BJ (cell line): ENCODE results near the gene CARD10. TPM values are rescaled to one million over a fixed set of nuclear protein-coding genes. Genes with fewer than 3 reads are reported as not detected.

ENCODE experiments used
- CTCF ChIA-PET: fragments of 350-600 bp; formaldehyde crosslinking; extraction: SDS; loops from one replicate; lab custom pipeline; 2021; ENCODE audit warnings: antibody characterized with exemption, inconsistent platforms; lab: Yijun Ruan, JAX
- POLR2A ChIA-PET: fragments of 300-600 bp; sonication (Branson Sonifier 250); formaldehyde crosslinking; extraction: SDS; loops from one replicate; lab custom pipeline; 2021; ENCODE audit warnings: antibody characterized with exemption; lab: Charles Lee
- DNase-seq: peaks from one replicate; pipeline ENCODE4 v3.0.0-alpha.2; 2011; ENCODE audit warnings: low read depth
- H3K27me3 ChIP-seq: 2 replicates; pipeline ENCODE4 v1.6.0; 2011; ENCODE audit warnings: low read length; ENCODE audit not compliant: control insufficient read depth, insufficient read depth
- H3K36me3 ChIP-seq: 2 replicates; pipeline ENCODE4 v1.5.1; 2011; ENCODE audit warnings: low read length; ENCODE audit not compliant: control insufficient read depth, insufficient read depth
- H3K4me3 ChIP-seq: 2 replicates; pipeline ENCODE4 v1.5.1; 2011; ENCODE audit warnings: low read depth, mild to moderate bottlenecking, control low read depth, low read length
- CTCF ChIP-seq: IDR thresholded peaks from 2 replicates; pipeline ENCODE4 v1.5.1; 2011; ENCODE audit warnings: low read depth, mild to moderate bottlenecking, control low read depth, inconsistent platforms, low read length, moderate library complexity; ENCODE audit not compliant: insufficient read depth
- polyA plus RNA-seq: library from polyadenylated mRNA; depleted of rRNA; stranded (reverse); fragments of >200 nt; gene quantifications from 2 replicates; pipeline ENCODE4 v1.2.3, GENCODE V29; 2011

CARD10 gene
- polyA plus RNA-seq, 1 experiment, result 4.5 TPM

GRCh38 chr22:37481347-37481907 lies 37.8 kb downstream of the CARD10 start:
- ChIA-PET CTCF (interaction anchor here (1.1 kb wide), 1 partner anchor 9 kb away, joined by 3 read pairs; no protein-coding TSS in a partner anchor), POLR2A (no interaction called here)
- DNase-seq, result no peak
- H3K4me3 ChIP-seq, result no peak overlapping the region
- H3K36me3 ChIP-seq, result no peaks in the 10 kb centered on the region
- H3K27me3 ChIP-seq, result peaks cover 2% of the 10 kb centered on the region; the same call in 1 of the 2 replicates
- TF ChIP-seq CTCF, result no peak

GRCh38 chr22:37480387-37481346 lies 38.5 kb downstream of the CARD10 start:
- TF ChIP-seq CTCF, result no peak
- peaks cover 5% of the 10 kb centered on the region for H3K27me3 ChIP-seq
- ChIA-PET CTCF (interaction anchor here (0.7 to 1.1 kb wide), 2 partner anchors 8 to 26 kb away, joined by 3 read pairs; no protein-coding TSS in a partner anchor), POLR2A (interaction anchor here (0.6 kb wide), 1 partner anchor 38 kb away, joined by 3 read pairs; no protein-coding TSS in a partner anchor)
- H3K36me3 ChIP-seq, result no peaks in the 10 kb centered on the region
- no peak for DNase-seq
- H3K4me3 ChIP-seq, result no peak overlapping the region

GRCh38 chr22:37479196-37479595 lies 40.0 kb downstream of the CARD10 start:
- TF ChIP-seq CTCF, result no peak
- no peak overlapping the region for H3K4me3 ChIP-seq
- ChIA-PET CTCF (interaction anchor here (0.6 to 1.3 kb wide), 3 partner anchors 13 to 163 kb away, joined by 3 to 4 read pairs (median 3); no protein-coding TSS in a partner anchor), POLR2A (no interaction called here)
- no peak for DNase-seq
- H3K27me3 ChIP-seq, result peaks cover 14% of the 10 kb centered on the region
- H3K36me3 ChIP-seq, result no peaks in the 10 kb centered on the region

- H3K36me3 ChIP-seq, result no peaks in the 10 kb centered on the region
- ChIA-PET POLR2A (no interaction called here), CTCF (no interaction called here)
- TF ChIP-seq CTCF, result no peak
- DNase-seq, result no peak
- no peak overlapping the region for H3K4me3 ChIP-seq
- peaks cover 30% of the 10 kb centered on the region for H3K27me3 ChIP-seq
Observed at GRCh38 chr22:37476389-37477329, 42.6 kb downstream of the CARD10 start.
